ENCODE data around the gene SEC31B.

The SEC31B gene

DNA sequence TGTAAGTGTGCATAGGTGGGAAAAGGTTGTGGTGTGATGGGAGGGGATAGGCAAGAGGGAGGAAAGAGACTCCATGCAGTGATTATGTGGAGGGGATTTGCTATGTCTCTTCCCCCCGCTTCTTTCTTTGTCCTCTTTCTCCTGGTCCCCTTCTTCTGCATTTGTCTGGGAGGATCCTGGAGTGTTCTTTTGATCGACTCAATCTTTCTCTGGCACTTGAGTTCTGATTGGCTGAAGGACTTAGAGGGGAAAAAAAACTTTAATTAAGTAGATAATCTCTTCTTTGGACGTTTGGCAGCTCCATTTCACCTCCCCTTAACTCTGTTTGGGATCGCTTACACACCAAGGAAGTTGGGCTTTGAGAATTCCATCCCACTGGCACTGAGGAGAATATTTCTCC, 57.0 kb downstream of the SEC31B start, which contains the start of gene WNT8B:
TSS of gene WNT8B (plus strand) at position 301 of the 400 bp plus-strand sequence. CDS start 160 bp downstream, outside the sequence.
- CTCF ChIA-PET = interaction anchor here (0.9 kb wide), 1 partner anchor 20 kb away, joined by 3 read pairs; no protein-coding TSS in a partner anchor
- DNase-seq (ENCODE audit: extremely low spot score) = no peak
- no peak for TF ChIP-seq TARDBP (IDR thresholded peaks at IDR 0.05)
- TF ChIP-seq NFRKB (IDR thresholded peaks at IDR 0.05) = no peak
- TF ChIP-seq BHLHE40 (IDR thresholded peaks at IDR 0.05; ENCODE audit: borderline replicate concordance) = no peak
- POLR2A ChIA-PET = no interaction called here

DNA sequence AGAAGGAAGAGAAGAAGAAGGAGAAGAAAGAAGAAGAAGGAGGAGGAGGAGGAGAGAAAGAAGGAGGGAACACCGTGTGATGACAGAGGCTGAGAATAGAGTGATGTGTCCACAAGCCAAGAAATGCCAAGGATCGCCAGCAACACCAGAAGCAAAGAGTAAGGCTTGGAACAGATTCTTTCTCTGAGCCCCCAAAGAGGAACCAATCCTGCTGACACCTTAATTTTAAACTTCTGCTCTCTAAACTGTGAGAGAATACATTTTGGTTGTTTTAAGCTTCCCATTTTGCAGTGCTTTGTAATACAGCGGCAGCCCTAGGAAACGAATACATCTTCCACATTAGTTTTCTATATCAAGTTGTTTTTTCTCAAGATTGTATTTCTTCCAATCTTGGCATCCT, 70.7 kb downstream of the SEC31B start:
- CTCF ChIA-PET = interaction anchor here (0.6 kb wide), 1 partner anchor 1283 kb away, joined by 5 read pairs; no protein-coding TSS in a partner anchor
- TF ChIP-seq FOXK2 (IDR thresholded peaks at IDR 0.05) (no peak), LEF1 (IDR thresholded peaks at IDR 0.05; ENCODE audit: borderline replicate concordance) (no peak), SP1 (IDR thresholded peaks at IDR 0.05) (no peak), ARNT (IDR thresholded peaks at IDR 0.05) (no peak), NFRKB (IDR thresholded peaks at IDR 0.05) (no peak), TARDBP (IDR thresholded peaks at IDR 0.05) (no peak), CTBP1 (IDR thresholded peaks at IDR 0.05; ENCODE audit: borderline replicate concordance) (no peak), BHLHE40 (IDR thresholded peaks at IDR 0.05; ENCODE audit: borderline replicate concordance) (no peak), ELF4 (IDR thresholded peaks at IDR 0.05) (no peak)
- no peak for DNase-seq (ENCODE audit: extremely low spot score)

DNA sequence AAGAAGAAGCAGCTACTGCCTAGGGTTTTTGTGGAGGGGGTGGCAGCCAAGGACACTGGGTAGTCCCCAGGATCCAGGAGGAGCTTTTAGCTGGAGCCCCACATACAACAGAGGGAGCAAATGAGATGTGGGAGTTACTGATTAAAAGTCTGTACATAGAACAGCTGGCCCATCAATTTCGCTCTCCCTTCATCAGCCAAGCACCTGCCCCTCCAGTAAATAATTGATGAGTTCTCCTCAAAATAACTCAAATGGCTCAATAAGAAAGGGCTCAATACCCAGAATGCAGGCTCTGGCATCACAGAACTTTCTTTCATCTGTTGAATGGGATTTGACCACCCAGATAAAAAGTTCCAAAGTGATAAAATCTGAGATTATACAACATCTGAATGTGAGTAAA, 72.0 kb downstream of the SEC31B start:
- no peak for TF ChIP-seq ARNT (IDR thresholded peaks at IDR 0.05)

More for the DNA sequence above, 70.7 kb downstream of the SEC31B start:
- POLR2A ChIA-PET = no interaction called here

GRCh38 chr10:100446130-100446761, 73.4 kb downstream of the SEC31B start:
- peak; percentile 25 for DNase-seq (ENCODE audit: extremely low spot score)
- ChIA-PET POLR2A (no interaction called here), CTCF (interaction anchor here (0.7 kb wide), 1 partner anchor 36 kb away, joined by 4 read pairs; no protein-coding TSS in a partner anchor)
- no peak for TF ChIP-seq L3MBTL2 (conservative IDR thresholded peaks at IDR 0.05)
- no peak for TF ChIP-seq FOXA1 (IDR thresholded peaks at IDR 0.05)
- TF ChIP-seq BHLHE40 (IDR thresholded peaks at IDR 0.05; ENCODE audit: borderline replicate concordance) = no peak
- TF ChIP-seq SUZ12 (IDR thresholded peaks at IDR 0.05) = no peak
- no peak for TF ChIP-seq TARDBP (IDR thresholded peaks at IDR 0.05)
- no peak for TF ChIP-seq LEF1 (IDR thresholded peaks at IDR 0.05; ENCODE audit: borderline replicate concordance)
- no peak for TF ChIP-seq HDGF (IDR thresholded peaks at IDR 0.05; ENCODE audit: borderline replicate concordance)
- TF ChIP-seq ZNF384 (IDR thresholded peaks at IDR 0.05) = no peak
- TF ChIP-seq ELF4 (IDR thresholded peaks at IDR 0.05) = no peak
- TF ChIP-seq FOXK2 (IDR thresholded peaks at IDR 0.05) = no peak
- TF ChIP-seq SP1 (IDR thresholded peaks at IDR 0.05) = no peak
- TF ChIP-seq ARNT (IDR thresholded peaks at IDR 0.05) = no peak
- TF ChIP-seq NFRKB (IDR thresholded peaks at IDR 0.05) = no peak
- no peak for TF ChIP-seq CTBP1 (IDR thresholded peaks at IDR 0.05; ENCODE audit: borderline replicate concordance)
- TF ChIP-seq FOXM1 (IDR thresholded peaks at IDR 0.05; ENCODE audit: borderline replicate concordance) = no peak
- TF ChIP-seq, protein P1, sequence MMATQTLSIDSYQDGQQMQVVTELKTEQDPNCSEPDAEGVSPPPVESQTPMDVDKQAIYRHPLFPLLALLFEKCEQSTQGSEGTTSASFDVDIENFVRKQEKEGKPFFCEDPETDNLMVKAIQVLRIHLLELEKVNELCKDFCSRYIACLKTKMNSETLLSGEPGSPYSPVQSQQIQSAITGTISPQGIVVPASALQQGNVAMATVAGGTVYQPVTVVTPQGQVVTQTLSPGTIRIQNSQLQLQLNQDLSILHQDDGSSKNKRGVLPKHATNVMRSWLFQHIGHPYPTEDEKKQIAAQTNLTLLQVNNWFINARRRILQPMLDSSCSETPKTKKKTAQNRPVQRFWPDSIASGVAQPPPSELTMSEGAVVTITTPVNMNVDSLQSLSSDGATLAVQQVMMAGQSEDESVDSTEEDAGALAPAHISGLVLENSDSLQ (IDR thresholded peaks at IDR 0.05) = no peak

More for the DNA sequence above, 72.0 kb downstream of the SEC31B start:
- POLR2A ChIA-PET = no interaction called here
- DNase-seq (ENCODE audit: extremely low spot score) = no peak
- CTCF ChIA-PET = no interaction called here

- ChIA-PET POLR2A (no interaction called here), CTCF (interaction anchor here (0.6 kb wide), 1 partner anchor 40 kb away, joined by 3 read pairs; no protein-coding TSS in a partner anchor)
- TF ChIP-seq LEF1 (IDR thresholded peaks at IDR 0.05; ENCODE audit: borderline replicate concordance) (no peak), L3MBTL2 (conservative IDR thresholded peaks at IDR 0.05) (no peak), HDGF (IDR thresholded peaks at IDR 0.05; ENCODE audit: borderline replicate concordance) (no peak), ZNF384 (IDR thresholded peaks at IDR 0.05) (no peak), TARDBP (IDR thresholded peaks at IDR 0.05) (no peak), SP1 (IDR thresholded peaks at IDR 0.05) (no peak), FOXA1 (IDR thresholded peaks at IDR 0.05) (no peak), ARNT (IDR thresholded peaks at IDR 0.05) (no peak), FOXM1 (IDR thresholded peaks at IDR 0.05; ENCODE audit: borderline replicate concordance) (no peak), NFRKB (IDR thresholded peaks at IDR 0.05) (no peak), BHLHE40 (IDR thresholded peaks at IDR 0.05; ENCODE audit: borderline replicate concordance) (no peak), CTBP1 (IDR thresholded peaks at IDR 0.05; ENCODE audit: borderline replicate concordance) (no peak), FOXK2 (IDR thresholded peaks at IDR 0.05) (no peak), SUZ12 (IDR thresholded peaks at IDR 0.05) (no peak), ELF4 (IDR thresholded peaks at IDR 0.05) (no peak)
- TF ChIP-seq, protein P1 (IDR thresholded peaks at IDR 0.05) = no peak
- no peak for DNase-seq (ENCODE audit: extremely low spot score)
These were observed 77.1 kb downstream of the SEC31B start for GRCh38 chr10:100442548-100442947.

GRCh38 chr10:100438674-100439315, 80.9 kb downstream of the SEC31B start:
- TF ChIP-seq FOXM1 (IDR thresholded peaks at IDR 0.05; ENCODE audit: borderline replicate concordance) = no peak
- TF ChIP-seq SP1 (IDR thresholded peaks at IDR 0.05) = no peak
- TF ChIP-seq BHLHE40 (IDR thresholded peaks at IDR 0.05; ENCODE audit: borderline replicate concordance) = no peak
- TF ChIP-seq CTBP1 (IDR thresholded peaks at IDR 0.05; ENCODE audit: borderline replicate concordance) = no peak
- TF ChIP-seq LEF1 (IDR thresholded peaks at IDR 0.05; ENCODE audit: borderline replicate concordance) = no peak
- no peak for TF ChIP-seq ELF4 (IDR thresholded peaks at IDR 0.05)
- TF ChIP-seq NFRKB (IDR thresholded peaks at IDR 0.05) = no peak
- no peak for TF ChIP-seq ZNF384 (IDR thresholded peaks at IDR 0.05)
- no peak for TF ChIP-seq FOXA1 (IDR thresholded peaks at IDR 0.05)
- TF ChIP-seq HDGF (IDR thresholded peaks at IDR 0.05; ENCODE audit: borderline replicate concordance) = no peak
- TF ChIP-seq TARDBP (IDR thresholded peaks at IDR 0.05) = no peak
- no peak for TF ChIP-seq SUZ12 (IDR thresholded peaks at IDR 0.05)
- TF ChIP-seq L3MBTL2 (conservative IDR thresholded peaks at IDR 0.05) = no peak
- TF ChIP-seq, protein P1 (IDR thresholded peaks at IDR 0.05) = no peak
- no peak for TF ChIP-seq ARNT (IDR thresholded peaks at IDR 0.05)
- no peak for TF ChIP-seq FOXK2 (IDR thresholded peaks at IDR 0.05)
- ChIA-PET POLR2A (interaction anchor here (1.0 kb wide), 1 partner anchor 65 kb away, joined by 3 read pairs; no protein-coding TSS in a partner anchor), CTCF (interaction anchor here (0.5 to 1.6 kb wide), 4 partner anchors 12 to 95 kb away, joined by 3 to 6 read pairs (median 5); no protein-coding TSS in a partner anchor)
- no peak for DNase-seq (ENCODE audit: extremely low spot score)
